ENCODE data around the gene HIVEP1. TPM values are rescaled to one million over a fixed set of nuclear protein-coding genes. Genes with fewer than 3 reads are reported as not detected.
A peak's percentile ranks its signal among the peaks of the same experiment; 100 is the strongest.

Gene HIVEP1
- polyA plus RNA-seq, 3 donors, result 1.7 to 8.7 (median 2.7) TPM

DNA sequence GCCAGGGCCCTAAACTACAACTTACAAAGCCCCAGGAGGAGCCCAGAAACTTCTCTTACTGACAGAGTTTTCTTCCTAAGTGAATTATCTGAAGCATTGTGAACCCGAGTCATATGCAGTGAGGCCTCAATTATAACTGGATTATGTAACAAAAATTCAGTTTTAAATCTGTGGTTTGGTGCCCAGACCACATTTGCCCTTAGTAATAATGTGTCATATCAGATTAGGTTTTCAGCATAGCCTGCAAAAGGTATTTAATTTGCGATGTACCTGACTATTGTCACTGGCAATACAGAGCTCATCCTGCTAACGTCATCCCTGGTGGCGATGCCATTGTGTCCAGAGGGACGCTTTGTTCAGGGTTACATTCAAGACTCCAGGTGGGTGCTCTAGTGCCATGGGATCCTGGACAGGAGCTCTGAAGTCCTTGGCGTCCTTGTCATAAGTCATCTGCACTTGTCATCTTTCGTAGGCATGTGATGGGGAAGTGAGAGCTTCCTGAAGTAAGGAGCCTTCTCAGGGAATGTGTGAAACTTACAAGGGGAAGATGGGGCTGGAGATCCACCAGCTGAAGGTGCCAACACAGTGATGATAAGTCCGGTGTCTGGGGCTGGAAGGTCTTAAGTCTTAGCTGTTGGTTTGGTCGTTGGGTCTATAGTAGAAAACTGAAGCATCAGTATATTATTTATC is 65.1 kb downstream of the HIVEP1 start:
- Mint-ChIP-seq H3K9me3 (no peaks in the 10 kb centered on the region), H3K4me1 (peaks cover 21% of the 10 kb centered on the region), H3K4me3 (no peak overlapping the region), H3K36me3 (peaks cover 5 to 8% of the 10 kb centered on the region in 2 donors), H3K27me3 (ENCODE audit: low read depth in 3 of 3) (no peaks in the 10 kb centered on the region), H3K27ac (peak overlapping the region in 1 of 7 donors; percentile 27)
- WGBS (ENCODE audit: insufficient coverage), result 67% methylated on average over 7 of the region's 9 CpGs
- Histone ChIP-seq H3K4me3 (replicated peaks in 1 of 3; ENCODE audit: low read depth in 2 of 3, low read length in 3 of 3) (no peak overlapping the region), H2AFZ (ENCODE audit: insufficient read depth, low read depth, low read length, poor library complexity, severe bottlenecking) (no peak overlapping the region), H3K9me3 (replicated peaks in 1 of 2; ENCODE audit: control insufficient read depth in 1 of 2, insufficient read depth in 1 of 2, low read length in 2 of 2) (no peaks in the 10 kb centered on the region), H3K36me3 (replicated peaks in 1 of 2; ENCODE audit: control insufficient read depth in 1 of 2, insufficient read depth in 2 of 2, low read length in 2 of 2) (peaks cover 0 to 3% of the 10 kb centered on the region in 2 donors), H3K79me2 (ENCODE audit: insufficient read depth, low read length) (peaks cover 4% of the 10 kb centered on the region), H3K27ac (ENCODE audit: low read depth in 1 of 2, low read length in 2 of 2) (no peak overlapping the region), H3K9ac (ENCODE audit: insufficient read depth, low read length, poor library complexity, severe bottlenecking) (no peak overlapping the region), H3K4me2 (replicated peaks; ENCODE audit: extremely low read depth, low read length, poor library complexity, severe bottlenecking) (no peak overlapping the region), H4K20me1 (ENCODE audit: insufficient read depth, low read length) (peaks cover 17% of the 10 kb centered on the region), H3K4me1 (ENCODE audit: control insufficient read depth in 1 of 2, insufficient read depth in 2 of 2, low read length in 2 of 2) (peaks cover 8 to 10% of the 10 kb centered on the region in 2 donors), H3K27me3 (ENCODE audit: control insufficient read depth in 2 of 2, insufficient read depth in 2 of 2, low read length in 2 of 2) (no peaks in the 10 kb centered on the region)
- TF ChIP-seq, protein P1, sequence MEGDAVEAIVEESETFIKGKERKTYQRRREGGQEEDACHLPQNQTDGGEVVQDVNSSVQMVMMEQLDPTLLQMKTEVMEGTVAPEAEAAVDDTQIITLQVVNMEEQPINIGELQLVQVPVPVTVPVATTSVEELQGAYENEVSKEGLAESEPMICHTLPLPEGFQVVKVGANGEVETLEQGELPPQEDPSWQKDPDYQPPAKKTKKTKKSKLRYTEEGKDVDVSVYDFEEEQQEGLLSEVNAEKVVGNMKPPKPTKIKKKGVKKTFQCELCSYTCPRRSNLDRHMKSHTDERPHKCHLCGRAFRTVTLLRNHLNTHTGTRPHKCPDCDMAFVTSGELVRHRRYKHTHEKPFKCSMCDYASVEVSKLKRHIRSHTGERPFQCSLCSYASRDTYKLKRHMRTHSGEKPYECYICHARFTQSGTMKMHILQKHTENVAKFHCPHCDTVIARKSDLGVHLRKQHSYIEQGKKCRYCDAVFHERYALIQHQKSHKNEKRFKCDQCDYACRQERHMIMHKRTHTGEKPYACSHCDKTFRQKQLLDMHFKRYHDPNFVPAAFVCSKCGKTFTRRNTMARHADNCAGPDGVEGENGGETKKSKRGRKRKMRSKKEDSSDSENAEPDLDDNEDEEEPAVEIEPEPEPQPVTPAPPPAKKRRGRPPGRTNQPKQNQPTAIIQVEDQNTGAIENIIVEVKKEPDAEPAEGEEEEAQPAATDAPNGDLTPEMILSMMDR (IDR thresholded peaks at IDR 0.05), result no peak
- intact Hi-C loops (cut with micrococcal nuclease), result no loop called here
- peak in 1 of 3 donors; percentile 59 for DNase-seq

DNA sequence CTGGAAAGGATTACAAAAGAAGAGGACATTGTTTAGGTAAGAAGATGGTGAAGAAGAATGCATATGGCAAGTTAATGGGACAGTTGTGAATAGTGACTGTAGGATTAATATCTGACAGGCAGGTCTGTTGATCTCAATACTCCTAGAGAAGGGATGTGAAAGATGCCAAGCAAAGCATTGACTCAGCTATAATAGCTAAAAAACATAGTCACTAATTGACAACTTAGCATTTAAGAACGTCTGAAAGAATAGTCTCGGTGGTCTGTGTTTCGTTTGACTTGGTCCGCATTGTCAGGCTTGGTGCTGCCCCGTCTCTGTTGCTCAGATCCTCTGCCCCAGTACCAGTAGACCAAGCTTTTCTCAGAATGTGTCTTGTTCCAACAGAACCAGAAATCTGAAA is 65.9 kb downstream of the HIVEP1 start:
- Mint-ChIP-seq H3K9me3 (no peaks in the 10 kb centered on the region), H3K27me3 (ENCODE audit: low read depth in 3 of 3) (no peaks in the 10 kb centered on the region), H3K4me1 (peaks cover 18% of the 10 kb centered on the region), H3K4me3 (no peak overlapping the region), H3K36me3 (peaks cover 5 to 8% of the 10 kb centered on the region in 2 donors), H3K27ac (peak overlapping the region in 1 of 7 donors; percentile 28)
- peaks cover 8 to 10% of the 10 kb centered on the region in 2 donors for H3K4me1 ChIP-seq (ENCODE audit: control insufficient read depth in 1 of 2, insufficient read depth in 2 of 2, low read length in 2 of 2)
- DNase-seq, result no peak
- peaks cover 4% of the 10 kb centered on the region for H3K79me2 ChIP-seq (ENCODE audit: insufficient read depth, low read length)
- H3K4me3 ChIP-seq (replicated peaks in 1 of 3; ENCODE audit: low read depth in 2 of 3, low read length in 3 of 3), result no peak overlapping the region
- H2AFZ ChIP-seq (ENCODE audit: insufficient read depth, low read depth, low read length, poor library complexity, severe bottlenecking), result no peak overlapping the region
- no peak overlapping the region for H3K9ac ChIP-seq (ENCODE audit: insufficient read depth, low read length, poor library complexity, severe bottlenecking)
- intact Hi-C loops (cut with micrococcal nuclease), result no loop called here
- H4K20me1 ChIP-seq (ENCODE audit: insufficient read depth, low read length), result peaks cover 25% of the 10 kb centered on the region
- H3K27ac ChIP-seq (ENCODE audit: low read depth in 1 of 2, low read length in 2 of 2), result no peak overlapping the region
- H3K36me3 ChIP-seq (replicated peaks in 1 of 2; ENCODE audit: control insufficient read depth in 1 of 2, insufficient read depth in 2 of 2, low read length in 2 of 2), result peaks cover 0 to 3% of the 10 kb centered on the region in 2 donors
- H3K4me2 ChIP-seq (replicated peaks; ENCODE audit: extremely low read depth, low read length, poor library complexity, severe bottlenecking), result no peak overlapping the region
- WGBS (ENCODE audit: insufficient coverage), result 98% methylated on average over 5 of the region's 5 CpGs
- TF ChIP-seq, protein P1 (IDR thresholded peaks at IDR 0.05), result no peak
- H3K9me3 ChIP-seq (replicated peaks in 1 of 2; ENCODE audit: control insufficient read depth in 1 of 2, insufficient read depth in 1 of 2, low read length in 2 of 2), result no peaks in the 10 kb centered on the region
- no peaks in the 10 kb centered on the region for H3K27me3 ChIP-seq (ENCODE audit: control insufficient read depth in 2 of 2, insufficient read depth in 2 of 2, low read length in 2 of 2)
